HCT116 (cell line): ENCODE data around the gene PRICKLE2. TPM values are rescaled to one million over a fixed set of nuclear protein-coding genes. Genes with fewer than 3 reads are reported as not detected.

Experiments used
- ATAC-seq: fragments of 200-7000 bp; cut with Tn5 transposase; 2 replicates; pipeline ENCODE4 v1.9.1; 2020; ENCODE audit warnings: mild to moderate bottlenecking, moderate library complexity
- BruUV-seq: library from RNA; stranded (reverse); fragments of 400-500 nt; replicated peaks from 2 replicates; lab custom pipeline; 2021; lab: Mats Ljungman, UMichigan
- CTCF ChIA-PET: fragments of 300-600 bp; sonication (Branson Sonifier 250); formaldehyde crosslinking; loops from one replicate; lab custom pipeline; 2021; ENCODE audit warnings: antibody characterized with exemption; lab: Charles Lee
- POLR2A ChIA-PET: fragments of 300-600, 350-600 bp; sonication (Branson Sonifier 250); formaldehyde crosslinking; loops from one replicate; lab custom pipeline; 2021; ENCODE audit warnings: antibody characterized with exemption; lab: Charles Lee
- RAD21 ChIA-PET, 2 experiments: fragments of 300-600 bp; sonication (Branson Sonifier 250); formaldehyde crosslinking; loops; one replicate each; lab custom pipeline; 2023; ENCODE audit warnings: low total read pairs in 2 of 2; ENCODE audit not compliant: uncharacterized antibody in 2 of 2, unreplicated experiment in 2 of 2, low non-redundant PET in 1 of 2; lab: Charles Lee
- DNase-seq: peaks from one replicate; pipeline ENCODE4 v3.0.0-alpha.2; 2010; ENCODE audit warnings: low read depth, low spot score
- H2AFZ ChIP-seq: fragments of 200-600 bp; shearing (Covaris generic), sonication (generic); 2 replicates; pipeline ENCODE4 v1.6.1; 2017; ENCODE audit warnings: low read depth, mixed run types, mixed read lengths, antibody characterized with exemption, low read length; ENCODE audit not compliant: poor library complexity, severe bottlenecking
- H3K27ac ChIP-seq: 2 replicates; pipeline ENCODE4 v1.5.1; 2012; ENCODE audit warnings: low read depth, low read length
- H3K27me3 ChIP-seq: fragments of 200-600 bp; sonication (generic); 2 replicates; pipeline ENCODE4 v1.6.1; 2016; ENCODE audit warnings: mixed run types, low read length, mixed read lengths; ENCODE audit not compliant: insufficient read depth
- H3K36me3 ChIP-seq, 2 experiments: fragments of 200-500 bp in 1 of 2; fragments of 200-600 bp in 1 of 2; sonication (Bioruptor generic) in 1 of 2; sonication (generic) in 1 of 2; 2 replicates each; pipeline versions ENCODE4 v1.5.1 to v1.6.1; 2014 to 2016; ENCODE audit warnings: low read length in 2 of 2, inconsistent platforms in 1 of 2, mixed read lengths in 1 of 2, mixed run types in 1 of 2; ENCODE audit not compliant: insufficient read depth in 2 of 2, control insufficient read depth in 1 of 2
- H3K4me1 ChIP-seq, 2 experiments: fragments of 200-600 bp in 1 of 2; sonication (generic) in 1 of 2; 2 replicates each; pipeline versions ENCODE4 v1.5.1 to v1.6.1; 2012 to 2017; ENCODE audit warnings: low read length in 2 of 2, inconsistent platforms in 1 of 2, mild to moderate bottlenecking in 1 of 2, mixed read lengths in 1 of 2, mixed run types in 1 of 2, moderate library complexity in 1 of 2; ENCODE audit not compliant: insufficient read depth in 2 of 2, control insufficient read depth in 1 of 2
- H3K4me2 ChIP-seq: fragments of 200-600 bp; sonication (generic); 2 replicates; pipeline ENCODE4 v1.6.1; 2017; ENCODE audit warnings: mixed run types, low read length, mixed read lengths
- H3K4me3 ChIP-seq, 2 experiments: fragments of 200-600 bp in 1 of 2; sonication (generic) in 1 of 2; replicated peaks in 1 of 2; 2 replicates each; pipeline ENCODE4 v1.5.1; 2011 to 2016; ENCODE audit warnings: low read length in 2 of 2, control low read depth in 1 of 2, low read depth in 1 of 2, mild to moderate bottlenecking in 1 of 2, mixed read lengths in 1 of 2, mixed run types in 1 of 2
- H3K79me2 ChIP-seq: fragments of 200-600 bp; sonication (generic); 2 replicates; pipeline ENCODE4 v1.6.1; 2017; ENCODE audit warnings: mild to moderate bottlenecking, mixed run types, low read length, moderate library complexity, mixed read lengths; ENCODE audit not compliant: insufficient read depth
- H3K9ac ChIP-seq: fragments of 200-600 bp; sonication (generic); 2 replicates; pipeline ENCODE4 v1.6.1; 2016; ENCODE audit warnings: low read length, mixed read lengths
- H3K9me2 ChIP-seq: fragments of 200-600 bp; sonication (generic), shearing (Covaris generic); 2 replicates; pipeline ENCODE4 v1.6.1; 2017; ENCODE audit warnings: mixed run types, mild to moderate bottlenecking, moderate library complexity; ENCODE audit not compliant: insufficient read depth
- H3K9me3 ChIP-seq, 2 experiments: fragments of 200-500 bp in 1 of 2; fragments of 200-600 bp in 1 of 2; sonication (Bioruptor generic) in 1 of 2; sonication (generic) in 1 of 2; 2 replicates each; pipeline ENCODE4 v1.6.1; 2014 to 2017; ENCODE audit warnings: low read length in 2 of 2, mixed read lengths in 2 of 2, inconsistent platforms in 1 of 2, low read depth in 1 of 2, mild to moderate bottlenecking in 1 of 2, mixed run types in 1 of 2, moderate library complexity in 1 of 2; ENCODE audit not compliant: control insufficient read depth in 1 of 2, insufficient read depth in 1 of 2
- H4K20me1 ChIP-seq: fragments of 200-600 bp; sonication (generic), shearing (Covaris generic); 2 replicates; pipeline ENCODE4 v1.6.1; 2017; ENCODE audit warnings: mixed run types, mild to moderate bottlenecking, moderate library complexity; ENCODE audit not compliant: insufficient read depth
- CEBPB ChIP-seq: IDR thresholded peaks from 2 replicates; pipeline ENCODE4 v1.6.1; 2012; ENCODE audit warnings: low read depth
- CTCF ChIP-seq, 3 experiments: fragments of 200-600 bp in 1 of 3; sonication (generic) in 1 of 3; IDR thresholded peaks in 2 of 3; conservative IDR thresholded peaks in 1 of 3; 2 replicates each; pipeline ENCODE4 v1.5.1; 2012 to 2017; ENCODE audit warnings: low read depth in 2 of 3, low read length in 2 of 3, antibody characterized with exemption in 1 of 3, borderline replicate concordance in 1 of 3, control low read depth in 1 of 3, mild to moderate bottlenecking in 1 of 3, mixed read lengths in 1 of 3, mixed run types in 1 of 3, moderate library complexity in 1 of 3; ENCODE audit not compliant: insufficient read depth in 1 of 3
- FOSL1 ChIP-seq: IDR thresholded peaks from 2 replicates; pipeline ENCODE4 v1.6.1; 2012; ENCODE audit warnings: low read depth
- REST ChIP-seq: IDR thresholded peaks from 2 replicates; pipeline ENCODE4 v1.6.1; 2012; ENCODE audit warnings: low read depth
- ZFX ChIP-seq: fragments of 450-650 bp; IDR thresholded peaks from 2 replicates; pipeline ENCODE4 v1.6.1; 2017
- ZNF274 ChIP-seq: fragments of 200-500 bp; sonication (Bioruptor generic); IDR thresholded peaks from 2 replicates; pipeline ENCODE4 v1.6.1; 2014; ENCODE audit warnings: mild to moderate bottlenecking, low read depth, low read length, inconsistent platforms
- intact Hi-C: fragments of 100-400 bp; cut with micrococcal nuclease; formaldehyde crosslinking; loops from 2 replicates; pipeline ENCODE4 v1.10.0; 2022
- total RNA-seq: library from RNA; stranded (reverse); gene quantifications from one replicate; pipeline ENCODE4 v1.2.1, GENCODE V29; 2021; ENCODE audit not compliant: unreplicated experiment

Gene PRICKLE2
- total RNA-seq, 1 experiment from 2014 or later = 0.05 TPM

GRCh38 chr3:64074895-64075679 lies 150.2 kb downstream of the PRICKLE2 start:
- intact Hi-C loops = no loop called here
- RAD21 ChIA-PET = no interaction called here
- peaks cover 32% of the 10 kb centered on the region; the same call in 1 of the 2 replicates for H3K27me3 ChIP-seq
- H3K9me3 ChIP-seq = no peaks in the 10 kb centered on the region
- H3K36me3 ChIP-seq = no peaks in the 10 kb centered on the region
- H3K4me1 ChIP-seq = no peaks in the 10 kb centered on the region
- POLR2A ChIA-PET = no interaction called here
- H4K20me1 ChIP-seq = no peaks in the 10 kb centered on the region
- H3K79me2 ChIP-seq = no peaks in the 10 kb centered on the region
- no peak for TF ChIP-seq ZFX
- no peak for TF ChIP-seq CTCF (IDR thresholded peaks at IDR 0.05 in 2 of 3, conservative IDR thresholded peaks at IDR 0.05 in 1 of 3; ENCODE audit: borderline replicate concordance in 1 of 3, insufficient read depth in 1 of 3, low read depth in 2 of 3, low read length in 2 of 3)
- TF ChIP-seq CEBPB = no peak
- no peak for TF ChIP-seq REST
- no peak for TF ChIP-seq FOSL1
- TF ChIP-seq ZNF274 = no peak
- CTCF ChIA-PET = no interaction called here
- ATAC-seq = no peak
- H3K27ac ChIP-seq = no peak overlapping the region
- H3K4me2 ChIP-seq = no peak overlapping the region
- H3K9me2 ChIP-seq = no peaks in the 10 kb centered on the region
- no peak overlapping the region for H3K9ac ChIP-seq
- H2AFZ ChIP-seq = no peak overlapping the region
- no peak for DNase-seq
- BruUV-seq = no TSS peak
- H3K4me3 ChIP-seq = no peak overlapping the region
